Right atrium auricular region (tissue), 2 donors: ENCODE results near the gene DRAXIN. TPM values are rescaled to one million over a fixed set of nuclear protein-coding genes. Genes with fewer than 3 reads are reported as not detected.

Experiments
- DNase-seq: peaks from one replicate; pipeline ENCODE4 v3.0.0-alpha.2; 2019; ENCODE audit warnings: low spot score
- H3K27ac ChIP-seq, 2 donors: fragments of 200-600 bp; sonication (generic); 1 replicate in 1 of 2; 2 replicates in 1 of 2; pipeline ENCODE4 v1.5.1; 2016 to 2019
- H3K27me3 ChIP-seq, 2 donors: fragments of 200-600 bp; sonication (generic); one replicate each; pipeline versions ENCODE4 v1.5.1 to v1.6.0; 2017 to 2019
- H3K36me3 ChIP-seq: fragments of 200-600 bp; sonication (generic); one replicate; pipeline ENCODE4 v1.5.1; 2016
- H3K4me1 ChIP-seq, 2 donors: fragments of 200-600 bp; sonication (generic); one replicate each; pipeline versions ENCODE4 v1.5.1 to v1.6.0; 2017 to 2019
- H3K4me3 ChIP-seq, 2 donors: fragments of 200-600 bp; sonication (generic); 1 replicate in 1 of 2; 2 replicates in 1 of 2; pipeline ENCODE4 v1.5.1; 2017 to 2019; ENCODE audit warnings: mild to moderate bottlenecking in 1 of 2, moderate library complexity in 1 of 2
- H3K9me3 ChIP-seq, 2 donors: fragments of 200-600 bp; sonication (generic); one replicate each; pipeline ENCODE4 v1.5.1; 2019
- total RNA-seq, 2 donors: library from RNA; depleted of rRNA; stranded (reverse); fragments of >200 nt; gene quantifications; one replicate each; pipeline ENCODE4 v1.1.0, GENCODE V29; 2016
- TF ChIP-seq, protein P1 (sequence below), 2 donors: fragments of 200-600 bp; sonication (generic); IDR thresholded peaks; one replicate each; pipeline ENCODE4 v1.5.1; 2019; ENCODE audit warnings: antibody characterized with exemption in 2 of 2

The DRAXIN gene
- total RNA-seq, 2 donors from 2014 or later: not detected

DNA sequence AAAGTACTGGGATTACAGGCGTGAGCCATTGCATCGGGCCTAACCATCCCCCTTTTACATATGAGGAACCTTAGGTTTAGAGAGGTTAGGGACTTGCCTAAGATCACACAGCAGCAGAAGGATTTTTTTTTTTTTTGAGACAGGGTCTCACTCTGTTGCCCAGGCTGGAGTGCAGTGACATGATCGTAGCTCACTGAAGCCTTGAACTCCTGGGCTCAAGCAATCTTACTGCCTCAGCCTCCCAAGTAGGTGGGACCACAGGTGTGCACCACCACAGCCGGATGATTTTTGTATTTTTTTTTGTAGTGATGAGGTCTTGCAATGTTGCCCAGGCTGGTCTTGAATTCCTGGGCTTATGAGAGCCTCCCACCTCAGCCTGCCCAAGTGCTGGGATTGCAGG, 68.3 kb downstream of the DRAXIN start:
- Histone ChIP-seq H3K36me3 (no peaks in the 10 kb centered on the region), H3K4me1 (peaks cover 0 to 5% of the 10 kb centered on the region in 2 donors), H3K4me3 (no peak overlapping the region), H3K9me3 (no peaks in the 10 kb centered on the region), H3K27me3 (no peaks in the 10 kb centered on the region), H3K27ac (no peak overlapping the region)
- TF ChIP-seq, protein P1, sequence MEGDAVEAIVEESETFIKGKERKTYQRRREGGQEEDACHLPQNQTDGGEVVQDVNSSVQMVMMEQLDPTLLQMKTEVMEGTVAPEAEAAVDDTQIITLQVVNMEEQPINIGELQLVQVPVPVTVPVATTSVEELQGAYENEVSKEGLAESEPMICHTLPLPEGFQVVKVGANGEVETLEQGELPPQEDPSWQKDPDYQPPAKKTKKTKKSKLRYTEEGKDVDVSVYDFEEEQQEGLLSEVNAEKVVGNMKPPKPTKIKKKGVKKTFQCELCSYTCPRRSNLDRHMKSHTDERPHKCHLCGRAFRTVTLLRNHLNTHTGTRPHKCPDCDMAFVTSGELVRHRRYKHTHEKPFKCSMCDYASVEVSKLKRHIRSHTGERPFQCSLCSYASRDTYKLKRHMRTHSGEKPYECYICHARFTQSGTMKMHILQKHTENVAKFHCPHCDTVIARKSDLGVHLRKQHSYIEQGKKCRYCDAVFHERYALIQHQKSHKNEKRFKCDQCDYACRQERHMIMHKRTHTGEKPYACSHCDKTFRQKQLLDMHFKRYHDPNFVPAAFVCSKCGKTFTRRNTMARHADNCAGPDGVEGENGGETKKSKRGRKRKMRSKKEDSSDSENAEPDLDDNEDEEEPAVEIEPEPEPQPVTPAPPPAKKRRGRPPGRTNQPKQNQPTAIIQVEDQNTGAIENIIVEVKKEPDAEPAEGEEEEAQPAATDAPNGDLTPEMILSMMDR (IDR thresholded peaks at IDR 0.05): no peak
- DNase-seq: no peak

DNA sequence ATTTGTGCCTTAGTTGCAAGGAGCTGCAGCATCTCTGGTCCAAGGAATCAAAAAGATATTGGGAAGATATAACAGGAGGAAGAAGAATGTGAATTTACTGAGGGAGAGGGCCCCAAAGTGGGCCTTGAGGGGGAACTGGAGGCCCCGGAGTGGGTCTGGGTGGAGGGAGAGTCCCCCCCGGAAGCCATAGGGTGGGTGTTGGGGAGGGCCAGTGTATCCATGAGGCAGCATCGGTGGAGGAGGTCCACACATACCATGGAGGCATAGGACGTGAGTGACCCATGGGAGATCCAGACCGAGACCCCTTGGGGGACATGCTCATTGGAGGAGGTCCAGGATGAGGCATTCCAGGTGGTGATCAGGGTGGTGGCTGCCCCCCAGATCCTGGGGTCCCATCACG, 69.8 kb downstream of the DRAXIN start:
- H3K36me3 ChIP-seq: no peaks in the 10 kb centered on the region
- TF ChIP-seq, protein P1 (IDR thresholded peaks at IDR 0.05): no peak
- no peak overlapping the region for H3K4me3 ChIP-seq
- DNase-seq: no peak
- H3K27ac ChIP-seq: no peak overlapping the region
- peaks cover 0 to 5% of the 10 kb centered on the region in 2 donors for H3K4me1 ChIP-seq
- no peaks in the 10 kb centered on the region for H3K27me3 ChIP-seq
- H3K9me3 ChIP-seq: no peaks in the 10 kb centered on the region

DNA sequence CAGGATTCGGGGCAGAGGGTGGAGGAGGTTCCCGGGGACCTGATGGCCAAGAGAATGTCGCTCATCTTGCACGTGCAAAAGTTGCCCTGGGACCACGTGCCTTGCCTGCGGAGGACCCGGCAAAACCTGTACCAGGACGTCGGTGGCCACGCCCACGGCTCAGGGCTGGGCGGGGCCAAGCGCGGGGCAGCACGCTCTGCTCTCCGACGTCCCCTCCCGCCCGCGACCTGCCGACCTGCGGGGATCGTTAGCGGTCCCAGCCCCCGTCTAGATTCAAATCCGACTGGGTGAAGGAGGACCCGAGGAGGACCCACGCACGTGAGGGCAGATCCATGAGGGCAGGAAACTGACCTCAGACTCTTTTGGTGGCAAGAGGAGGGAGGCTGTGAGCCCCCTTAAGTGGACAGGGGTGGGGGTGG, 70.5 kb downstream of the DRAXIN start, which contains the start of gene C1orf167:
Gene C1orf167, plus strand, starts transcription at position 206 of the 419 bp plus-strand sequence. CDS start 2,208 bp downstream, outside the sequence.
- TF ChIP-seq, protein P1 (IDR thresholded peaks at IDR 0.05): no peak
- Histone ChIP-seq H3K27me3 (no peaks in the 10 kb centered on the region), H3K27ac (no peak within 1 kb of the TSS), H3K9me3 (no peaks in the 10 kb centered on the region), H3K4me1 (peaks cover 0 to 5% of the 10 kb centered on the region in 2 donors), H3K36me3 (no peaks in the 10 kb centered on the region), H3K4me3 (no peak within 1 kb of the TSS)
- DNase-seq: no peak

DNA sequence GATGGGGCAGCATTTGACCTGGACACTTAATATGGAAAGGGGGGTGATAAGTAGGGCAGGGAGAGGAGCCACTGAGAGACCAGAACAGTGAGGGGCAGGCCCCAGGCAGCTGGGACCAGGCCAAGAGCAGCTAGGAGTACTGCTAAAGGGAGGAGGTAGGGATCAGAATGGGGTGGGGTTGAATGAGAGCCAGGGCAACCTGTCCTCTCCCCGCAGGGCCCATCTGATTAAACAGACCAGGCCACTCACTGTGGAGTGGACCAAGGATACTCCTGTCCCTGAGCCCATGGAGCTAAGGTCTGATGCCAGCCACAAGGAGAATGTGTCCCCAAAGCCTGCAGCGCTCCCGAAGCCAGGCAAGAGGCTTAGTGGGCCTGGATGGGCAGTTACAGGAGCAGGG, 72.6 kb downstream of the DRAXIN start:
- no peaks in the 10 kb centered on the region for H3K9me3 ChIP-seq
- no peak overlapping the region for H3K27ac ChIP-seq
- no peak overlapping the region for H3K4me3 ChIP-seq
- DNase-seq: no peak
- H3K27me3 ChIP-seq: no peaks in the 10 kb centered on the region
- peaks cover 0 to 5% of the 10 kb centered on the region in 2 donors for H3K4me1 ChIP-seq
- TF ChIP-seq, protein P1 (IDR thresholded peaks at IDR 0.05): no peak
- H3K36me3 ChIP-seq: no peaks in the 10 kb centered on the region

DNA sequence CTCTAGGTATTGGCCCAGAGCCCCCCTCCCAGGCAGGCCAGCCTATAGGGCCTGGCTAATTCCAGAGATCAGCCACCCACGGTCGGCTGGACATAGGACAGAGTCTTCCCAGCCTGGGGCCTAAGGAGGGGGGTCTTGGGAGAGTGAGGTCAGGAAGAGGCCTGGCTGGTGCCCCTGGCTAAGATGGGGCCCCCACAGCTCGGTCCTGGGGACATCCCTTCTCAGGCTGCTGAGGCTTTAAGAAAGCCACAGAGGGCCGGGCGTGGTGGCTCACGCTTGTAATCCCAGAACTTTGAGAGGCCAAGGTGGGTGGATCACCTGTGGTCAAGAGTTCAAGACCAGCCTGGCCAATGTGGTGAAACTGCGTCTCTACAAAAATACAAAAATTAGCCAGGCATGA, 73.0 kb downstream of the DRAXIN start:
- Histone ChIP-seq H3K27me3 (no peaks in the 10 kb centered on the region), H3K36me3 (no peaks in the 10 kb centered on the region), H3K4me3 (no peak overlapping the region), H3K9me3 (no peaks in the 10 kb centered on the region), H3K4me1 (peaks cover 0 to 5% of the 10 kb centered on the region in 2 donors), H3K27ac (no peak overlapping the region)
- TF ChIP-seq, protein P1 (IDR thresholded peaks at IDR 0.05): no peak
- no peak for DNase-seq
